Upper lobe of right lung (tissue), 1 donor: Measurements from ENCODE around the gene RNF157. TPM values are rescaled to one million over a fixed set of nuclear protein-coding genes. Genes with fewer than 3 reads are reported as not detected.

ENCODE experiments used
- ATAC-seq: fragments of 200-7000 bp; cut with Tn5 transposase; one replicate; pipeline ENCODE4 v1.9.1; 2020; ENCODE audit warnings: mild to moderate bottlenecking, moderate library complexity
- DNase-seq: peaks from one replicate; pipeline ENCODE4 v3.0.0-alpha.2; 2020
- H3K27ac ChIP-seq: fragments of 200-600 bp; one replicate; pipeline ENCODE4 v1.8.0; 2022
- H3K27me3 ChIP-seq: fragments of 200-600 bp; one replicate; pipeline ENCODE4 v1.8.0; 2022; ENCODE audit warnings: mild to moderate bottlenecking
- H3K36me3 ChIP-seq: fragments of 200-600 bp; one replicate; pipeline ENCODE4 v1.8.0; 2022
- H3K4me1 ChIP-seq: fragments of 200-600 bp; one replicate; pipeline ENCODE4 v1.8.0; 2022
- H3K4me3 ChIP-seq: fragments of 200-600 bp; one replicate; pipeline ENCODE4 v1.8.0; 2022; ENCODE audit warnings: mild to moderate bottlenecking
- H3K9me3 ChIP-seq: fragments of 200-600 bp; one replicate; pipeline ENCODE4 v1.8.0; 2022
- CTCF ChIP-seq: fragments of 200-600 bp; IDR thresholded peaks from one replicate; pipeline ENCODE4 v1.8.0; 2022; ENCODE audit warnings: antibody characterized with exemption
- intact Hi-C: fragments of 100-400 bp; cut with DNase I; formaldehyde crosslinking; loops from one replicate; pipeline ENCODE4 v1.11.0; 2022
- total RNA-seq: library from RNA; stranded (reverse); fragmentation: NEBNext Ultra II Directional; extraction: Animal tissue kit (Norgen Biotek cat#: 25700); gene quantifications from one replicate; pipeline ENCODE4 v1.2.1, GENCODE V29; 2021
- donor health status: DM: no; HTN: yes; CAD: no; lungs with severe emphysema.

RNF157 gene
- total RNA-seq, 1 donor from 2014 or later: 3.8 TPM

- Histone ChIP-seq H3K27me3 (no peaks in the 10 kb centered on the region), H3K36me3 (peaks cover 10% of the 10 kb centered on the region), H3K4me3 (peak within 1 kb of the TSS; percentile 77), H3K9me3 (no peaks in the 10 kb centered on the region), H3K4me1 (peaks cover 61% of the 10 kb centered on the region), H3K27ac (peak within 1 kb of the TSS; percentile 93)
- ATAC-seq (peak; percentile 94), DNase-seq (peak; percentile 100)
- TF ChIP-seq CTCF: no peak
- intact Hi-C loops: no loop called here
Measured at GRCh38 chr17:76264755-76265623, 24.7 kb upstream of the RNF157 start, which contains the start of gene UBALD2. TSS of gene UBALD2 (plus strand) at chr17:76265348. CDS start at chr17:76265506, 158 bp downstream.

DNA sequence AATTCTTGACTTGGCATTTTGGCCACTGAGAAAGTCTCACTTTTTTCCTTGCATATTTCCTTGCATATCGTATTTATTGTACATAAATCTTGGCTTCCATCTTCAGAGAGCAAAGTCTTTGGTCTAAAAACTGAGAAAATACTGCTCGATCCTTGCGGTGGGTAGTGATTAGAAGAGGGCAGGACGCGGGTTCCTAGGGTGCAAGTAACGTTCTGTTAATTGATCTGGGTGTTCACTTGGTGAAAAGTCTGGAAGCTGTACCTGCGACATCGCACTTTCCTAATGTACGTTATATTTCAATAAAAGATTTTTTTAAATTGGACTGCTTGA, 24.1 kb upstream of the RNF157 start:
- DNase-seq: no peak
- intact Hi-C loops: no loop called here
- Histone ChIP-seq H3K27me3 (no peaks in the 10 kb centered on the region), H3K9me3 (no peaks in the 10 kb centered on the region), H3K36me3 (peaks cover 4% of the 10 kb centered on the region), H3K4me1 (peaks cover 58% of the 10 kb centered on the region), H3K27ac (peak overlapping the region; percentile 81), H3K4me3 (peak overlapping the region; percentile 8)
- TF ChIP-seq CTCF: no peak
- ATAC-seq: no peak

- no peak for DNase-seq
- H3K4me1 ChIP-seq: peaks cover 55% of the 10 kb centered on the region
Measured at GRCh38 chr17:76263896-76264295, 23.6 kb upstream of the RNF157 start.

GRCh38 chr17:76262732-76263344, 22.5 kb upstream of the RNF157 start:
- no peaks in the 10 kb centered on the region for H3K36me3 ChIP-seq
- no peaks in the 10 kb centered on the region for H3K27me3 ChIP-seq
- H3K4me1 ChIP-seq: peaks cover 45% of the 10 kb centered on the region
- intact Hi-C loops: no loop called here
- no peak overlapping the region for H3K4me3 ChIP-seq
- H3K9me3 ChIP-seq: no peaks in the 10 kb centered on the region
- peak; percentile 1 for ATAC-seq
- no peak for DNase-seq
- no peak for TF ChIP-seq CTCF
- peak overlapping the region; percentile 81 for H3K27ac ChIP-seq

More at GRCh38 chr17:76263896-76264295, 23.6 kb upstream of the RNF157 start:
- Histone ChIP-seq H3K27ac (peak overlapping the region; percentile 81), H3K27me3 (no peaks in the 10 kb centered on the region), H3K4me3 (no peak overlapping the region), H3K9me3 (no peaks in the 10 kb centered on the region), H3K36me3 (no peaks in the 10 kb centered on the region)
- TF ChIP-seq CTCF: no peak
- intact Hi-C loops: no loop called here
- no peak for ATAC-seq

DNA sequence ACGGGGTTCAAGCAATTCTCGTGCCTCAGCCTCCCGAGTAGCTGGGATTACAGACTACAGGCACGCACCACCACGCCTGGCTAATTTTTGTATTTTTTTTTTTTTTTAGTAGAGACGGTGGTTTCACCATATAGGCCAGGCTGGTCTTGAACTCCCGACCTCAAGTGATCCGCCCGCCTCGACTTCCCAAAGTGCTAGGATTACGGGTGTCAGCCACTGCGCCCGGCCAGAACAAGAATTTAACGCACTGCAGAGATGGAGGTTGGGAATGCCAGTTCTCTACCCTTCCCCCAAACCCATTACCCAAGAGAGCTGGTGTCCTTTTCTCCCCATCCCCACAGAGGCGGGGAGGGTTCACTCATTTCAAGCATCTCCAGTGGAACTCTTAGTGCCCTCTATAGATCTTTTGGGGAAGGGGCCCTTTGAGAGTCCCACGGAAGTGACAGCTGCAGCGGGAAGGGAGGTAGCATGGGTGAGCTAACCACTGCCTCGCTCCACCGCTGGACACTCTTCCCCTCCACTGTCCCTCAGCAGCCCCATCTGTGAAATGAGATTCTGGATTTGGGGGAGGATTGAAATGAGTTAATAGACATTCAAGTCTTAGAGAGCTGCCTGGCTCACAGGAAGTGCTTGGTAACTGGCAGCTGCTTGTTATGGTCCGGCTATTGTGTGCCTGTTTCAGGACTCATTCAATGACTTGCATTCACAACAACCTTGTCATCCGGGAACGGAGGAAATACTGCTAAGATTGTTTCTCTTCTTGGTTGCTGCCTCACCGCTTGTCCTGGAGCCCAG, 21.3 kb upstream of the RNF157 start:
- H3K4me1 ChIP-seq: peaks cover 32% of the 10 kb centered on the region
- TF ChIP-seq CTCF: no peak
- DNase-seq (no peak), ATAC-seq (no peak)
- intact Hi-C loops: no loop called here
- H3K9me3 ChIP-seq: no peaks in the 10 kb centered on the region
- H3K36me3 ChIP-seq: no peaks in the 10 kb centered on the region
- no peaks in the 10 kb centered on the region for H3K27me3 ChIP-seq
- H3K27ac ChIP-seq: peak overlapping the region; percentile 81
- no peak overlapping the region for H3K4me3 ChIP-seq
